OCI-LY7 (cell line): ENCODE measurements around the gene PRDM7. TPM values are rescaled to one million over a fixed set of nuclear protein-coding genes. Genes with fewer than 3 reads are reported as not detected.

Source experiments
- BruUV-seq: library from RNA; stranded (reverse); fragments of 400-500 nt; replicated peaks from 2 replicates; lab custom pipeline; 2021; lab: Mats Ljungman, UMichigan
- CTCF ChIA-PET: fragments of 300-600 bp; sonication (Branson Sonifier 250); formaldehyde crosslinking; loops from one replicate; lab custom pipeline; 2022; ENCODE audit warnings: antibody characterized with exemption; ENCODE audit not compliant: unreplicated experiment; lab: Charles Lee
- POLR2A ChIA-PET: fragments of 300-600 bp; sonication (Branson Sonifier 250); formaldehyde crosslinking; loops from one replicate; lab custom pipeline; 2022; ENCODE audit warnings: antibody characterized with exemption; lab: Charles Lee
- DNase-seq: peaks from one replicate; pipeline ENCODE4 v3.0.0-alpha.2; 2015; ENCODE audit warnings: low spot score
- H2AFZ ChIP-seq: fragments of 200-600 bp; sonication (generic), shearing (Covaris generic); 2 replicates; pipeline ENCODE4 v1.6.1; 2014; ENCODE audit warnings: mild to moderate bottlenecking, antibody characterized with exemption, low read length, moderate library complexity
- H3K27ac ChIP-seq: fragments of 200-600 bp; sonication (generic); 2 replicates; pipeline ENCODE4 v1.5.1; 2014; ENCODE audit warnings: mixed run types, low read depth, mild to moderate bottlenecking, moderate library complexity, low read length, inconsistent platforms; ENCODE audit not compliant: poor library complexity, severe bottlenecking
- H3K36me3 ChIP-seq: fragments of 200-600 bp; sonication (generic); 2 replicates; pipeline ENCODE4 v1.6.1; 2014; ENCODE audit warnings: mild to moderate bottlenecking, antibody characterized with exemption, low read length, moderate library complexity, mixed read lengths; ENCODE audit not compliant: insufficient read depth
- H3K4me1 ChIP-seq: fragments of 200-600 bp; sonication (generic); 2 replicates; pipeline ENCODE4 v1.5.1; 2014; ENCODE audit warnings: mild to moderate bottlenecking, low read length; ENCODE audit not compliant: insufficient read depth, poor library complexity, severe bottlenecking
- H3K4me2 ChIP-seq: fragments of 200-600 bp; sonication (generic); 2 replicates; pipeline ENCODE4 v1.6.1; 2014; ENCODE audit warnings: mild to moderate bottlenecking, low read length
- H3K4me3 ChIP-seq: fragments of 200-600 bp; sonication (generic); 2 replicates; pipeline ENCODE4 v1.5.1; 2014; ENCODE audit warnings: mild to moderate bottlenecking, low read depth, low read length; ENCODE audit not compliant: poor library complexity, severe bottlenecking
- H3K79me2 ChIP-seq: fragments of 200-600 bp; sonication (generic); 2 replicates; pipeline ENCODE4 v1.6.1; 2016; ENCODE audit warnings: low read depth, mild to moderate bottlenecking, low read length, moderate library complexity, mixed read lengths; ENCODE audit not compliant: insufficient read depth
- H3K9me2 ChIP-seq: fragments of 200-600 bp; sonication (generic); 2 replicates; pipeline ENCODE4 v1.6.1; 2016; ENCODE audit warnings: mild to moderate bottlenecking, low read length, mixed read lengths; ENCODE audit not compliant: insufficient read depth
- H3K9me3 ChIP-seq: fragments of 200-600 bp; sonication (generic); 2 replicates; pipeline ENCODE4 v1.6.1; 2014; ENCODE audit warnings: mild to moderate bottlenecking, mixed run types, low read length, mixed read lengths
- H4K20me1 ChIP-seq: fragments of 200-600 bp; sonication (generic); 2 replicates; pipeline ENCODE4 v1.6.1; 2014; ENCODE audit warnings: mild to moderate bottlenecking, antibody characterized with exemption, low read length, moderate library complexity, mixed read lengths; ENCODE audit not compliant: insufficient read depth
- CTCF ChIP-seq: fragments of 200-600 bp; sonication (generic); conservative IDR thresholded peaks from 2 replicates; pipeline ENCODE4 v1.5.1; 2014; ENCODE audit warnings: mild to moderate bottlenecking, antibody characterized with exemption, low read length, moderate library complexity, mixed read lengths
- EZH2phosphoT487 ChIP-seq: fragments of 200-600 bp; sonication (generic); IDR thresholded peaks from 2 replicates; pipeline ENCODE4 v1.6.1; 2018; ENCODE audit warnings: low read depth, borderline replicate concordance, mild to moderate bottlenecking, mixed run types, antibody characterized with exemption, low read length, moderate library complexity, mixed read lengths
- intact Hi-C: fragments of 100-400 bp; cut with micrococcal nuclease; formaldehyde crosslinking; loops from one replicate; pipeline ENCODE4 v1.10.0; 2022; ENCODE audit not compliant: unreplicated experiment
- total RNA-seq, 2 experiments: library from RNA; depleted of rRNA in 1 of 2; stranded (reverse); fragments of >200 nt in 1 of 2; shearing (Covaris generic) in 1 of 2; gene quantifications; 2 replicates each; pipeline ENCODE4 v1.2.3, GENCODE V29; 2014 to 2022

The PRDM7 gene
- total RNA-seq, 2 experiments from 2014 or later, result not detected

- peaks cover 24% of the 10 kb centered on the region; the same call in 1 of the 2 replicates for H3K9me3 ChIP-seq
- no peaks in the 10 kb centered on the region for H4K20me1 ChIP-seq
- no peak overlapping the region for H3K4me3 ChIP-seq
- intact Hi-C loops, result no loop called here
- H3K9me2 ChIP-seq, result no peaks in the 10 kb centered on the region
- no peak for TF ChIP-seq CTCF
- TF ChIP-seq EZH2phosphoT487, result no peak
- H3K27ac ChIP-seq, result no peak overlapping the region
- H3K4me2 ChIP-seq, result no peak overlapping the region
- no TSS peak for BruUV-seq
- no peaks in the 10 kb centered on the region for H3K4me1 ChIP-seq
- H3K79me2 ChIP-seq, result no peaks in the 10 kb centered on the region
- DNase-seq, result no peak
- H2AFZ ChIP-seq, result no peak overlapping the region
- CTCF ChIA-PET, result no interaction called here
- POLR2A ChIA-PET, result no interaction called here
- no peaks in the 10 kb centered on the region for H3K36me3 ChIP-seq
These were observed 21.8 kb downstream of the PRDM7 start for GRCh38 chr16:90055371-90055770.

GRCh38 chr16:90054554-90054953 lies 22.6 kb downstream of the PRDM7 start:
- no peaks in the 10 kb centered on the region for H3K36me3 ChIP-seq
- no peak overlapping the region for H3K27ac ChIP-seq
- no peak for TF ChIP-seq CTCF
- TF ChIP-seq EZH2phosphoT487, result no peak
- DNase-seq, result no peak
- H3K4me1 ChIP-seq, result no peaks in the 10 kb centered on the region
- no peak overlapping the region for H3K4me2 ChIP-seq
- no peak overlapping the region for H3K4me3 ChIP-seq
- no peaks in the 10 kb centered on the region for H3K79me2 ChIP-seq
- ChIA-PET CTCF (no interaction called here), POLR2A (interaction anchor here (0.5 kb wide), 1 partner anchor 120 kb away, joined by 4 read pairs; no protein-coding TSS in a partner anchor)
- no peaks in the 10 kb centered on the region for H3K9me2 ChIP-seq
- intact Hi-C loops, result no loop called here
- no TSS peak for BruUV-seq
- H4K20me1 ChIP-seq, result no peaks in the 10 kb centered on the region
- H2AFZ ChIP-seq, result no peak overlapping the region
- peaks cover 24% of the 10 kb centered on the region; the same call in 1 of the 2 replicates for H3K9me3 ChIP-seq

- ChIA-PET CTCF (no interaction called here), POLR2A (no interaction called here)
- Histone ChIP-seq H3K4me1 (no peaks in the 10 kb centered on the region), H3K9me2 (no peaks in the 10 kb centered on the region), H2AFZ (no peak overlapping the region), H3K79me2 (no peaks in the 10 kb centered on the region), H3K4me3 (no peak overlapping the region), H3K27ac (no peak overlapping the region), H3K36me3 (no peaks in the 10 kb centered on the region), H3K4me2 (no peak overlapping the region), H3K9me3 (peaks cover 24% of the 10 kb centered on the region; the same call in 1 of the 2 replicates), H4K20me1 (no peaks in the 10 kb centered on the region)
- no TSS peak for BruUV-seq
- no peak for DNase-seq
- intact Hi-C loops, result no loop called here
- TF ChIP-seq CTCF, result no peak
- TF ChIP-seq EZH2phosphoT487, result no peak
These were observed 23.1 kb downstream of the PRDM7 start for GRCh38 chr16:90053902-90054500.
